MG63 (cell line): ENCODE results near the gene TULP4. TPM values are rescaled to one million over a fixed set of nuclear protein-coding genes. Genes with fewer than 3 reads are reported as not detected.
A peak's percentile ranks its signal among the peaks of the same experiment; 100 is the strongest.
"Not testable (repeated sequence)": the region's sequence is repeated elsewhere in the genome, so short reads cannot be mapped to it uniquely, and the experiment has no call there.

Experiments
- DNase-seq: peaks from one replicate; pipeline ENCODE4 v3.0.0-alpha.2; 2020
- H3K27me3 ChIP-seq: fragments of 250-450 bp; sonication (Bioruptor Pico); 2 replicates; pipeline ENCODE4 v1.5.1; 2020; ENCODE audit warnings: mild to moderate bottlenecking, moderate library complexity
- H3K36me3 ChIP-seq: fragments of 250-450 bp; sonication (Bioruptor Pico); 2 replicates; pipeline ENCODE4 v1.5.1; 2020; ENCODE audit warnings: mild to moderate bottlenecking, moderate library complexity
- H3K4me3 ChIP-seq: fragments of 250-450 bp; sonication (Bioruptor Pico); 2 replicates; pipeline ENCODE4 v1.5.1; 2020; ENCODE audit warnings: mild to moderate bottlenecking, moderate library complexity
- H3K9me3 ChIP-seq: fragments of 250-450 bp; sonication (Bioruptor Pico); 2 replicates; pipeline ENCODE4 v1.5.1; 2020; ENCODE audit warnings: mild to moderate bottlenecking, moderate library complexity
- total RNA-seq: library from RNA; depleted of rRNA; stranded (reverse); fragments of >200 nt; shearing (Covaris generic); gene quantifications from 2 replicates; pipeline ENCODE4 v1.2.3, GENCODE V29; 2014; ENCODE audit warnings: low replicate concordance

The TULP4 gene
- total RNA-seq, 1 experiment from 2014 or later, result 19.1 TPM

- Histone ChIP-seq H3K9me3 (no peaks in the 10 kb centered on the region), H3K4me3 (no peak overlapping the region), H3K36me3 (no peaks in the 10 kb centered on the region), H3K27me3 (no peaks in the 10 kb centered on the region)
- no peak for DNase-seq
These were observed 74.8 kb downstream of the TULP4 start for GRCh38 chr6:158387036-158387435.

GRCh38 chr6:158387578-158387977 is 75.3 kb downstream of the TULP4 start:
- no peak overlapping the region for H3K4me3 ChIP-seq
- no peaks in the 10 kb centered on the region for H3K9me3 ChIP-seq
- DNase-seq, result no peak
- H3K27me3 ChIP-seq, result no peaks in the 10 kb centered on the region
- H3K36me3 ChIP-seq, result no peaks in the 10 kb centered on the region

GRCh38 chr6:158388727-158389126 is 76.5 kb downstream of the TULP4 start:
- H3K4me3 ChIP-seq, result no peak overlapping the region
- H3K36me3 ChIP-seq, result no peaks in the 10 kb centered on the region
- H3K9me3 ChIP-seq, result no peaks in the 10 kb centered on the region
- DNase-seq, result no peak
- no peaks in the 10 kb centered on the region for H3K27me3 ChIP-seq

- peak; percentile 16 for DNase-seq
- Histone ChIP-seq H3K27me3 (no peaks in the 10 kb centered on the region), H3K36me3 (no peaks in the 10 kb centered on the region), H3K9me3 (no peaks in the 10 kb centered on the region), H3K4me3 (no peak overlapping the region)
These were observed 77.1 kb downstream of the TULP4 start for GRCh38 chr6:158389193-158389919.

GRCh38 chr6:158391276-158391675 is 79.0 kb downstream of the TULP4 start:
- Histone ChIP-seq H3K9me3 (no peaks in the 10 kb centered on the region), H3K27me3 (no peaks in the 10 kb centered on the region), H3K36me3 (no peaks in the 10 kb centered on the region), H3K4me3 (no peak overlapping the region)
- DNase-seq, result no peak

- H3K27me3 ChIP-seq, H3K36me3 ChIP-seq, DNase-seq, H3K9me3 ChIP-seq, H3K4me3 ChIP-seq: not testable (repeated sequence)
These were observed 79.7 kb downstream of the TULP4 start for GRCh38 chr6:158391977-158392376.

- H3K9me3 ChIP-seq, result no peaks in the 10 kb centered on the region
- H3K36me3 ChIP-seq, result no peaks in the 10 kb centered on the region
- no peak for DNase-seq
- H3K4me3 ChIP-seq, result no peak overlapping the region
- H3K27me3 ChIP-seq, result no peaks in the 10 kb centered on the region
These were observed 83.9 kb downstream of the TULP4 start for GRCh38 chr6:158396136-158396535.

- H3K27me3 ChIP-seq, result no peaks in the 10 kb centered on the region
- no peak for DNase-seq
- H3K9me3 ChIP-seq, result no peaks in the 10 kb centered on the region
- H3K36me3 ChIP-seq, result no peaks in the 10 kb centered on the region
- H3K4me3 ChIP-seq, result no peak overlapping the region
These were observed 85.3 kb downstream of the TULP4 start for GRCh38 chr6:158397578-158397977.

- H3K9me3 ChIP-seq, result no peaks in the 10 kb centered on the region
- no peak for DNase-seq
- H3K27me3 ChIP-seq, result no peaks in the 10 kb centered on the region
- H3K4me3 ChIP-seq, result no peak overlapping the region
- no peaks in the 10 kb centered on the region for H3K36me3 ChIP-seq
These were observed 86.2 kb downstream of the TULP4 start for GRCh38 chr6:158398252-158399024.

- Histone ChIP-seq H3K27me3 (no peaks in the 10 kb centered on the region), H3K4me3 (no peak overlapping the region)
- no peak for DNase-seq
These were observed 86.9 kb downstream of the TULP4 start for GRCh38 chr6:158399040-158399700.

GRCh38 chr6:158402184-158402583 is 89.9 kb downstream of the TULP4 start:
- no peaks in the 10 kb centered on the region for H3K9me3 ChIP-seq
- no peaks in the 10 kb centered on the region for H3K36me3 ChIP-seq
- H3K27me3 ChIP-seq, result no peaks in the 10 kb centered on the region
- H3K4me3 ChIP-seq, result no peak overlapping the region
- DNase-seq, result no peak

More at GRCh38 chr6:158399040-158399700, 86.9 kb downstream of the TULP4 start:
- H3K9me3 ChIP-seq, result no peaks in the 10 kb centered on the region
- H3K36me3 ChIP-seq, result no peaks in the 10 kb centered on the region

- H3K36me3 ChIP-seq, H3K4me3 ChIP-seq, H3K9me3 ChIP-seq, DNase-seq, H3K27me3 ChIP-seq: not testable (repeated sequence)
These were observed 93.1 kb downstream of the TULP4 start for GRCh38 chr6:158405321-158405831.

GRCh38 chr6:158405933-158406332 is 93.7 kb downstream of the TULP4 start:
- no peak overlapping the region for H3K4me3 ChIP-seq
- H3K27me3 ChIP-seq, result no peaks in the 10 kb centered on the region
- no peak for DNase-seq
- H3K36me3 ChIP-seq, result no peaks in the 10 kb centered on the region
- no peaks in the 10 kb centered on the region for H3K9me3 ChIP-seq

GRCh38 chr6:158406736-158407135 is 94.5 kb downstream of the TULP4 start:
- Histone ChIP-seq H3K36me3 (no peaks in the 10 kb centered on the region), H3K9me3 (no peaks in the 10 kb centered on the region), H3K4me3 (no peak overlapping the region), H3K27me3 (no peaks in the 10 kb centered on the region)
- no peak for DNase-seq

GRCh38 chr6:158408013-158408412 is 95.7 kb downstream of the TULP4 start:
- no peaks in the 10 kb centered on the region for H3K27me3 ChIP-seq
- H3K9me3 ChIP-seq, result no peaks in the 10 kb centered on the region
- H3K4me3 ChIP-seq, result no peak overlapping the region
- no peak for DNase-seq
- H3K36me3 ChIP-seq, result no peaks in the 10 kb centered on the region

- DNase-seq, result peak; percentile 43
- H3K4me3 ChIP-seq, result no peak overlapping the region
- no peaks in the 10 kb centered on the region for H3K27me3 ChIP-seq
- peaks cover 3% of the 10 kb centered on the region; the same call in 1 of the 2 replicates for H3K36me3 ChIP-seq
- H3K9me3 ChIP-seq, result no peaks in the 10 kb centered on the region
These were observed 96.4 kb downstream of the TULP4 start for GRCh38 chr6:158408552-158409130.

- H3K4me3 ChIP-seq, result no peak overlapping the region
- H3K27me3 ChIP-seq, result no peaks in the 10 kb centered on the region
- DNase-seq, result no peak
- H3K9me3 ChIP-seq, result no peaks in the 10 kb centered on the region
- H3K36me3 ChIP-seq, result peaks cover 3% of the 10 kb centered on the region; the same call in 1 of the 2 replicates
These were observed 97.2 kb downstream of the TULP4 start for GRCh38 chr6:158409451-158409850.
